GM18951 (cell line): ENCODE data around the gene SLC29A2.
"Not testable (repeated sequence)": the region's sequence is repeated elsewhere in the genome, so short reads cannot be mapped to it uniquely, and the experiment has no call there.

Experiments used
- POLR2A ChIP-seq: IDR thresholded peaks from 4 replicates; pipeline ENCODE4 v1.6.1; 2011; ENCODE audit warnings: mild to moderate bottlenecking; ENCODE audit not compliant: insufficient read length, insufficient read depth; ENCODE audit errors: extremely low read depth
- in situ Hi-C: fragments of 300-500 bp; cut with MboI; formaldehyde crosslinking; loops from one replicate; pipeline ENCODE4 v1.12.0; 2022; ENCODE audit warnings: low sequenced_read_pairs, mixed read lengths, inconsistent platforms; ENCODE audit not compliant: unreplicated experiment

Gene SLC29A2

GRCh38 chr11:66409226-66409625, 37.7 kb upstream of the SLC29A2 start:
- TF ChIP-seq POLR2A = no peak
- in situ Hi-C loops = loop anchor here (10.0 kb wide), 1 partner anchor 276 kb away; no protein-coding TSS in a partner anchor

- no peak for TF ChIP-seq POLR2A
- in situ Hi-C loops = loop anchor here (10.0 kb wide), 1 partner anchor 276 kb away; no protein-coding TSS in a partner anchor
Observed at GRCh38 chr11:66408488-66409214, 37.1 kb upstream of the SLC29A2 start.

GRCh38 chr11:66407651-66408050, 36.1 kb upstream of the SLC29A2 start:
- in situ Hi-C loops = loop anchor here (10.0 kb wide), 1 partner anchor 277 kb away; no protein-coding TSS in a partner anchor
- no peak for TF ChIP-seq POLR2A

GRCh38 chr11:66393954-66394353, 22.4 kb upstream of the SLC29A2 start:
- no peak for TF ChIP-seq POLR2A

GRCh38 chr11:66391322-66391721, 19.8 kb upstream of the SLC29A2 start:
- no peak for TF ChIP-seq POLR2A
- in situ Hi-C loops = no loop called here

More at GRCh38 chr11:66393954-66394353, 22.4 kb upstream of the SLC29A2 start:
- in situ Hi-C loops = no loop called here

- in situ Hi-C loops = no loop called here
- TF ChIP-seq POLR2A = no peak
Observed at GRCh38 chr11:66388780-66389386, 17.3 kb upstream of the SLC29A2 start.

- in situ Hi-C loops = no loop called here
- no peak for TF ChIP-seq POLR2A
Observed at GRCh38 chr11:66386171-66387069, 14.9 kb upstream of the SLC29A2 start.

GRCh38 chr11:66384316-66384715, 12.8 kb upstream of the SLC29A2 start:
- in situ Hi-C loops = not testable (repeated sequence)

GRCh38 chr11:66380264-66380663, 8.7 kb upstream of the SLC29A2 start:
- in situ Hi-C loops = not testable (repeated sequence)

- in situ Hi-C loops = not testable (repeated sequence)
Observed at GRCh38 chr11:66373690-66374287, 2.2 kb upstream of the SLC29A2 start.

GRCh38 chr11:66373265-66373664, 1.7 kb upstream of the SLC29A2 start:
- in situ Hi-C loops = no loop called here
- no peak for TF ChIP-seq POLR2A

- in situ Hi-C loops = no loop called here
- no peak for TF ChIP-seq POLR2A
Observed at GRCh38 chr11:66369073-66369894, 2.3 kb downstream of the SLC29A2 start.
